ENCODE data around the gene NKAIN4.

Gene NKAIN4

GRCh38 chr20:63274381-63275228 is 20.3 kb upstream of the NKAIN4 start:
- in situ Hi-C loops (cut with MboI; ENCODE audit: low sequenced_read_pairs), result no loop called here

- in situ Hi-C loops (cut with MboI; ENCODE audit: low sequenced_read_pairs), result no loop called here
Observed at GRCh38 chr20:63273635-63274380, 19.5 kb upstream of the NKAIN4 start.

- in situ Hi-C loops (cut with MboI; ENCODE audit: low sequenced_read_pairs), result no loop called here
Observed at GRCh38 chr20:63273059-63273579, 18.9 kb upstream of the NKAIN4 start.

- in situ Hi-C loops (cut with MboI; ENCODE audit: low sequenced_read_pairs), result no loop called here
Observed at GRCh38 chr20:63272105-63273058, 18.1 kb upstream of the NKAIN4 start, which contains the start of gene ARFGAP1. ARFGAP1 (plus strand) TSS chr20:63272813; CDS start chr20:63275581, 2,768 bp downstream.

- in situ Hi-C loops (cut with MboI; ENCODE audit: low sequenced_read_pairs), result no loop called here
Observed at GRCh38 chr20:63270606-63271325, 16.5 kb upstream of the NKAIN4 start.

GRCh38 chr20:63269724-63270123 is 15.5 kb upstream of the NKAIN4 start:
- in situ Hi-C loops (cut with MboI; ENCODE audit: low sequenced_read_pairs), result no loop called here

GRCh38 chr20:63268671-63269439 is 14.6 kb upstream of the NKAIN4 start:
- in situ Hi-C loops (cut with MboI; ENCODE audit: low sequenced_read_pairs), result no loop called here

GRCh38 chr20:63268256-63268655 is 14.0 kb upstream of the NKAIN4 start:
- in situ Hi-C loops (cut with MboI; ENCODE audit: low sequenced_read_pairs), result no loop called here

- in situ Hi-C loops (cut with MboI; ENCODE audit: low sequenced_read_pairs), result no loop called here
Observed at GRCh38 chr20:63267691-63268090, 13.4 kb upstream of the NKAIN4 start.

- in situ Hi-C loops (cut with MboI; ENCODE audit: low sequenced_read_pairs), result no loop called here
Observed at GRCh38 chr20:63265891-63266515, 11.7 kb upstream of the NKAIN4 start.

- in situ Hi-C loops (cut with MboI; ENCODE audit: low sequenced_read_pairs), result no loop called here
Observed at GRCh38 chr20:63264519-63264918, 10.3 kb upstream of the NKAIN4 start.

- in situ Hi-C loops (cut with MboI; ENCODE audit: low sequenced_read_pairs), result no loop called here
Observed at GRCh38 chr20:63264000-63264399, 9.7 kb upstream of the NKAIN4 start.

- in situ Hi-C loops (cut with MboI; ENCODE audit: low sequenced_read_pairs), result no loop called here
Observed at GRCh38 chr20:63262836-63263235, 8.6 kb upstream of the NKAIN4 start.

- in situ Hi-C loops (cut with MboI; ENCODE audit: low sequenced_read_pairs), result no loop called here
Observed at GRCh38 chr20:63261795-63262528, 7.7 kb upstream of the NKAIN4 start.

GRCh38 chr20:63261060-63261794 is 7.0 kb upstream of the NKAIN4 start:
- in situ Hi-C loops (cut with MboI; ENCODE audit: low sequenced_read_pairs), result no loop called here

GRCh38 chr20:63260521-63260920 is 6.3 kb upstream of the NKAIN4 start:
- in situ Hi-C loops (cut with MboI; ENCODE audit: low sequenced_read_pairs), result no loop called here

GRCh38 chr20:63259734-63260460 is 5.6 kb upstream of the NKAIN4 start:
- in situ Hi-C loops (cut with MboI; ENCODE audit: low sequenced_read_pairs), result no loop called here
